Keratinocyte (primary cell): ENCODE measurements around the gene HOXA5. TPM values are rescaled to one million over a fixed set of nuclear protein-coding genes. Genes with fewer than 3 reads are reported as not detected.
A peak's percentile ranks its signal among the peaks of the same experiment; 100 is the strongest.

Experiments
- DNase-seq: peaks from one replicate; pipeline ENCODE4 v3.0.0-alpha.2; 2011; ENCODE audit warnings: low read depth, missing footprints, low spot score
- FAIRE-seq: peaks from 2 replicates; lab custom pipeline; 2011; peaks lifted over from hg19 to GRCh38; lab: Jason Lieb, UNC
- H2AFZ ChIP-seq: 2 replicates; pipeline ENCODE4 v1.6.0; 2012; ENCODE audit warnings: low read length, control low read depth, inconsistent platforms; ENCODE audit not compliant: control insufficient read depth
- H3K27ac ChIP-seq: 2 replicates; pipeline ENCODE4 v1.5.1; 2011; ENCODE audit warnings: low read length; ENCODE audit not compliant: control insufficient read depth, insufficient read depth
- H3K27me3 ChIP-seq: 3 replicates; pipeline ENCODE4 v1.6.0; 2011; ENCODE audit warnings: low read length; ENCODE audit not compliant: control insufficient read depth, insufficient read depth; ENCODE audit errors: extremely low read depth
- H3K36me3 ChIP-seq, 2 experiments: 2 replicates in 1 of 2; 3 replicates in 1 of 2; pipeline ENCODE4 v1.5.1; 2011; ENCODE audit warnings: low read length in 2 of 2, mild to moderate bottlenecking in 1 of 2; ENCODE audit not compliant: control insufficient read depth in 2 of 2, insufficient read depth in 2 of 2; ENCODE audit errors: extremely low read depth in 1 of 2
- H3K4me1 ChIP-seq: 3 replicates; pipeline ENCODE4 v1.5.1; 2011; ENCODE audit warnings: low read length; ENCODE audit not compliant: control insufficient read depth, insufficient read depth; ENCODE audit errors: extremely low read depth
- H3K4me2 ChIP-seq: 3 replicates; pipeline ENCODE4 v1.6.0; 2011; ENCODE audit warnings: low read depth, low read length; ENCODE audit not compliant: control insufficient read depth, insufficient read depth; ENCODE audit errors: extremely low read depth
- H3K4me3 ChIP-seq, 3 experiments: fragments of 200-600 bp in 1 of 3; sonication (generic) in 1 of 3; 2 replicates in 2 of 3; 3 replicates in 1 of 3; pipeline ENCODE4 v1.5.1; 2011 to 2016; ENCODE audit warnings: low read length in 3 of 3, mild to moderate bottlenecking in 3 of 3, control low read depth in 2 of 3, inconsistent platforms in 1 of 3, low read depth in 1 of 3, mixed read lengths in 1 of 3, mixed run types in 1 of 3, moderate library complexity in 1 of 3; ENCODE audit not compliant: control insufficient read depth in 2 of 3, insufficient read depth in 2 of 3; ENCODE audit errors: extremely low read depth in 1 of 3
- H3K79me2 ChIP-seq: 2 replicates; pipeline ENCODE4 v1.6.0; 2012; ENCODE audit warnings: low read length; ENCODE audit not compliant: control insufficient read depth, insufficient read depth
- H3K9ac ChIP-seq: 3 replicates; pipeline ENCODE4 v1.6.0; 2011; ENCODE audit warnings: low read length; ENCODE audit not compliant: control insufficient read depth, insufficient read depth; ENCODE audit errors: extremely low read depth
- H3K9me1 ChIP-seq: 3 replicates; pipeline ENCODE4 v1.6.0; 2011; ENCODE audit warnings: low read length; ENCODE audit not compliant: control insufficient read depth, insufficient read depth; ENCODE audit errors: extremely low read depth
- H3K9me3 ChIP-seq: 2 replicates; pipeline ENCODE4 v1.5.1; 2012; ENCODE audit warnings: low read depth, low read length; ENCODE audit not compliant: control insufficient read depth
- H4K20me1 ChIP-seq: 3 replicates; pipeline ENCODE4 v1.6.0; 2011; ENCODE audit warnings: low read length; ENCODE audit not compliant: control insufficient read depth, insufficient read depth; ENCODE audit errors: extremely low read depth
- CTCF ChIP-seq, 3 experiments: IDR thresholded peaks in 1 of 3; conservative IDR thresholded peaks in 1 of 3; optimal IDR thresholded peaks in 1 of 3; 2 replicates in 2 of 3; 3 replicates in 1 of 3; pipeline versions ENCODE3 to v1.5.1; 2011; ENCODE audit warnings: low read length in 3 of 3, mild to moderate bottlenecking in 3 of 3, moderate library complexity in 2 of 3, control low read depth in 1 of 3, inconsistent platforms in 1 of 3; ENCODE audit not compliant: insufficient read depth in 2 of 3; ENCODE audit errors: extremely low read depth in 1 of 3
- EZH2 ChIP-seq: IDR thresholded peaks from one replicate; pipeline ENCODE4 v1.6.1; 2012; ENCODE audit warnings: inconsistent platforms, mild to moderate bottlenecking, low read length, moderate library complexity
- dilution Hi-C: fragments of 300-500 bp; cut with MboI; formaldehyde crosslinking; loops from one replicate; pipeline ENCODE4 v1.7.0; 2020; ENCODE audit warnings: low sequenced_read_pairs; ENCODE audit not compliant: extremely low pct_ligation_motif_present
- polyA plus RNA-seq, 5 experiments: library from polyadenylated mRNA; depleted of rRNA in 3 of 5; stranded (reverse) in 3 of 5; stranded (forward) in 1 of 5; unstranded in 1 of 5; fragments of >200 nt; gene quantifications; 1 replicate in 1 of 5; 2 replicates in 3 of 5; 3 replicates in 1 of 5; pipeline versions ENCODE4 v1.2.1 to v1.2.3, GENCODE V29; 2011 to 2012; ENCODE audit warnings: missing spikeins in 2 of 5, low read depth in 1 of 5, low replicate concordance in 1 of 5

The HOXA5 gene
- polyA plus RNA-seq, 1 donor (not counting 4 experiments of a cell fraction or from before 2014, with no cell fraction given) = 7.1 TPM

GRCh38 chr7:27106901-27107240, 36.6 kb downstream of the HOXA5 start:
- DNase-seq (no peak), FAIRE-seq (no peak)
- no peaks in the 10 kb centered on the region for H3K9me1 ChIP-seq
- peak overlapping the region; percentile 67 for H3K9ac ChIP-seq
- no peaks in the 10 kb centered on the region for H3K27me3 ChIP-seq
- peak overlapping the region; percentile 59 for H3K27ac ChIP-seq
- H3K4me1 ChIP-seq = peaks cover 38% of the 10 kb centered on the region
- no peaks in the 10 kb centered on the region for H3K9me3 ChIP-seq
- H3K4me3 ChIP-seq = peak overlapping the region in 2 of 3 experiments; percentile 39 to 46
- H3K4me2 ChIP-seq = peak overlapping the region; percentile 76
- H2AFZ ChIP-seq = no peak overlapping the region
- H3K36me3 ChIP-seq = no peaks in the 10 kb centered on the region
- dilution Hi-C loops = no loop called here
- no peaks in the 10 kb centered on the region for H4K20me1 ChIP-seq
- no peak for TF ChIP-seq CTCF (optimal IDR thresholded peaks at IDR 0.05 in 1 of 3, IDR thresholded peaks at IDR 0.05 in 1 of 3, conservative IDR thresholded peaks at IDR 0.05 in 1 of 3; ENCODE audit: extremely low read depth in 1 of 3, insufficient read depth in 2 of 3, low read length in 3 of 3)
- TF ChIP-seq EZH2 = no peak
- peaks cover 16% of the 10 kb centered on the region for H3K79me2 ChIP-seq

GRCh38 chr7:27106181-27106900, 37.1 kb downstream of the HOXA5 start:
- Histone ChIP-seq H4K20me1 (no peaks in the 10 kb centered on the region), H3K4me2 (peak overlapping the region; percentile 76), H3K9ac (peak overlapping the region; percentile 67), H3K4me3 (peak overlapping the region in 2 of 3 experiments; percentile 39 to 46), H3K9me1 (no peaks in the 10 kb centered on the region), H3K27me3 (no peaks in the 10 kb centered on the region), H3K27ac (peak overlapping the region; percentile 59), H3K79me2 (peaks cover 16% of the 10 kb centered on the region), H3K36me3 (peaks cover 0 to 1% of the 10 kb centered on the region in 2 experiments), H3K4me1 (peaks cover 37% of the 10 kb centered on the region), H3K9me3 (no peaks in the 10 kb centered on the region), H2AFZ (no peak overlapping the region)
- FAIRE-seq (no peak), DNase-seq (no peak)
- dilution Hi-C loops = no loop called here
- TF ChIP-seq CTCF (optimal IDR thresholded peaks at IDR 0.05 in 1 of 3, IDR thresholded peaks at IDR 0.05 in 1 of 3, conservative IDR thresholded peaks at IDR 0.05 in 1 of 3; ENCODE audit: extremely low read depth in 1 of 3, insufficient read depth in 2 of 3, low read length in 3 of 3) (no peak), EZH2 (no peak)
